ENCODE measurements around the gene BOLA3. TPM values are rescaled to one million over a fixed set of nuclear protein-coding genes. Genes with fewer than 3 reads are reported as not detected.
A peak's percentile ranks its signal among the peaks of the same experiment; 100 is the strongest.
"Not testable (repeated sequence)": the region's sequence is repeated elsewhere in the genome, so short reads cannot be mapped to it uniquely, and the experiment has no call there.

Gene BOLA3
- total RNA-seq, 2 experiments from 2014 or later: 46.5 to 55.4 TPM

DNA sequence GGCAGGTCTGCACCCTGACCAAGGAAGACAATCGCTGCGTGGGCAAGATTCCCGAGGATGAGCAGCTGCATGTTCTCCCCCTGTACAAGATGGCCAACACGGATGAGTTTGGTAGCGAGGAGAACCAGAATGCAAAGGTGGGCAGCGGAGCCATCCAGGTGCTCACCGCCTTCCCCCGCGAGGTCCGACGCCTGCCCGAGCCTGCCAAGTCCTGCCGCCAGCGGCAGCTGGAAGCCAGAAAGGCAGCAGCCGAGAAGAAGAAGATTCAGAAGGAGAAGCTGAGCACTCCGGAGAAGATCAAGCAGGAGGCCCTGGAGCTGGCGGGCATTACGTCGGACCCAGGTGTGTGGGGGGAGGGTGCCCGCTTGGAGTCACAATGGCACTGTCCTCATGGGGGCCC lies 48.4 kb downstream of the BOLA3 start:
- Mint-ChIP-seq H3K9me3 (no peaks in the 10 kb centered on the region), H3K4me3 (no peak overlapping the region), H3K4me1 (no peaks in the 10 kb centered on the region), H3K27me3 (no peaks in the 10 kb centered on the region), H3K27ac (no peak overlapping the region), H3K36me3 (ENCODE audit: low read depth) (peaks cover 20% of the 10 kb centered on the region)
- CTCF ChIA-PET: no interaction called here
- no peak for DNase-seq
- POLR2A ChIA-PET: no interaction called here

DNA sequence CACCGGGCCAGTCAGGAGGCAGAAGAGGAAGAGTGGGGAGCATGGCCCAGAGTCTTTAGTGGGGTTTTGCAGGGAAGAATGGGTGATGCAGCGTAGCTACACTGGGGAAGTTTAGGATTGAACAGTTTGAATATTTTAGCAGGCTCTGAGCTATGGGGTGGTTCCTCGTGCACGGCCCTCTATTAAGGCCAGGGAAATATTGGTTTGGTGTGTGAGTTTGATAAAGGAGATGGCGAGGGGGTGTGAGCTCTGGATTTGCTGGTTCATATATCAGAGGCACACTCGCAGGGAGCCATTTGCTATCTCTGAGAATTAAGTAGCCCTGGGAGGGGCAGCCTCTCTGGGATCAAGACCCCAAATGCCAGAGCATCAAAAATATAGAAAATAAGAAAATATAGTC lies 50.1 kb downstream of the BOLA3 start:
- Mint-ChIP-seq H3K36me3 (ENCODE audit: low read depth) (peaks cover 22% of the 10 kb centered on the region), H3K9me3 (no peaks in the 10 kb centered on the region), H3K4me1 (no peaks in the 10 kb centered on the region), H3K27ac (no peak overlapping the region), H3K27me3 (no peaks in the 10 kb centered on the region), H3K4me3 (no peak overlapping the region)
- DNase-seq: no peak
- ChIA-PET POLR2A (no interaction called here), CTCF (no interaction called here)

DNA sequence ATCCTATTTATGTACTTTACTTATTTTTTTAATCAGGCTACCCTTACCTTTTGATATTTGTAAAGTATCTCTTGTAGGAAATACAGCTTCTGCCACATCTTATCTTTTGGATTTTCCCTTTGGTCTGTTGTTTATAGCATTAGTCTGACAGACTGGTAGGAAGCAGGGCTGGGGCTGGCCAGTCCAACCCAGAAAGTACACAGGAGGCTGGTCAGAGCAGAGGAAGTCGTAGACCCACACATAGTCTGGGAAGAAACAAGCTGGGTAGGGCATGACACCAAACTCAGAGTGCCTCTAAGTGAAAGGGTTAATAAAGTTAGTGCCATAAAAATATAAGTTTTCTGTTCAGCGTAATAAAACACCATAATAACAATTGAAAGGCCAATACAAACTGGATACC lies 51.7 kb downstream of the BOLA3 start:
- Mint-ChIP-seq H3K36me3 (ENCODE audit: low read depth) (peaks cover 22% of the 10 kb centered on the region), H3K27ac (no peak overlapping the region), H3K27me3 (no peaks in the 10 kb centered on the region), H3K9me3 (no peaks in the 10 kb centered on the region), H3K4me3 (no peak overlapping the region), H3K4me1 (no peaks in the 10 kb centered on the region)
- ChIA-PET CTCF (no interaction called here), POLR2A (interaction anchor here (0.6 kb wide), 1 partner anchor 499 kb away, joined by 4 read pairs; no protein-coding TSS in a partner anchor)
- DNase-seq: no peak

DNA sequence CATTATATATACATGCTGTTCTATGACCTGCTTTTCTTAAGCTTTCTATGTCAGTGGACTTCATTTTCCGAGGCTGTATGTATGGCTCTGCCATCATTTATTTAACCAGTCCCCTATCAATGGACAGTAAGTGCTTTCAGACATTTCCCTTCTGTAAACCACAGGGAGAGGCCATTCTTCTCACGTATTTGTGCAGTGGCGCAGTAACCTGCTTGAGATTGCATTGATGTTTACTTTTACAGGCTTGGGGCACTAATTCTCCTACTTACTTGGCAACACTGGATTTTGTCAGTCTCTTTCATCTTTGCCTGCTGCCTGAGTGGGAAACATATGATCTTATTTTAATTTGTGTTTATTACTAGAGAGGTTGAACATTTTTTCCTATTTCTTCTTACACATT lies 52.1 kb downstream of the BOLA3 start:
- H3K27me3 Mint-ChIP-seq: no peaks in the 10 kb centered on the region
- ChIA-PET CTCF (no interaction called here), POLR2A (interaction anchor here (0.6 kb wide), 1 partner anchor 499 kb away, joined by 4 read pairs; no protein-coding TSS in a partner anchor)
- no peak overlapping the region for H3K4me3 Mint-ChIP-seq
- H3K36me3 Mint-ChIP-seq (ENCODE audit: low read depth): peaks cover 20% of the 10 kb centered on the region
- H3K27ac Mint-ChIP-seq: no peak overlapping the region
- no peaks in the 10 kb centered on the region for H3K9me3 Mint-ChIP-seq
- H3K4me1 Mint-ChIP-seq: no peaks in the 10 kb centered on the region
- no peak for DNase-seq

DNA sequence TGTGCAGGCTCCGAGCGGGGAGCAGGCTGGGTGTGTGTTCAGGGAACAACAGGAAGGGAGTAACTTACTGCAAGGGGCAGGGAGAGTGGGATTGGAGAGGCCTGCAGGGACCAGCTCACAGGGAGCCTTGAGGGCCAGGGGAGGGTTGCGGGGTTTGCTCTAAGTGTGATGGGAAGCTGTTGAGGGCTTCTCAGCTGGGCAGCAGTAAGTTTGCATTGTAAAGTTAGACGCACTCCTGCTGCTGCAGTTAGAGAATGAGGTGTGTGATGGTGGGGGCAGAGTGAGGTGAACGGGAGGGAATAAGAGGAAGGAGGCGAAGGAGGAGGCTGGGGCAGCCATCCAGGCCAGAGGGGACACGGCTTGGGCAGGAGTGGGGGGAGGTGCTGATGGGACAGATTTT lies 53.4 kb downstream of the BOLA3 start:
- CTCF ChIA-PET: no interaction called here

DNA sequence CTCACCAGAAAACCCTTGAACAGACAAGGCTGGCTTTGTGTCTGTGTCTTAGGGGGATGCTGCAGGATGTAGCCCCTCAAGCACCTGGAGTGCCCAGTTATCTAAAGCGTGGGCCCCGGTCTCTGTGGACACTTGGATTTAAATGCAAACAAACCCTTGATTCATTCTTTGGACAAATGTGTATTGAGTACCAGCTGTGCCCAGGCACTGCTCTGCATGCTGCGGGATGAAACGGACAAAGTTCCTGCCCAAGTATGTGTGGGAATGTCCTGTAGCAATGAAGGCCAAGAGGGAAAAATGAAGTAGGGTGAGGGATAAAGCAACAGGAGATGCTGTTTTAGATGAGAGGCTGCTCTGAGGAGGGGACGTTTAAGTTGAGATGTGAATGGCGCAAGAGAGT lies 53.9 kb downstream of the BOLA3 start:
- DNase-seq: no peak
- ChIA-PET POLR2A (no interaction called here), CTCF (no interaction called here)
- Mint-ChIP-seq H3K4me3 (no peak overlapping the region), H3K27me3 (no peaks in the 10 kb centered on the region), H3K36me3 (ENCODE audit: low read depth) (peaks cover 13% of the 10 kb centered on the region), H3K4me1 (no peaks in the 10 kb centered on the region), H3K27ac (no peak overlapping the region), H3K9me3 (no peaks in the 10 kb centered on the region)

More for the DNA sequence above, 53.4 kb downstream of the BOLA3 start:
- POLR2A ChIA-PET: no interaction called here
- no peaks in the 10 kb centered on the region for H3K4me1 Mint-ChIP-seq
- H3K36me3 Mint-ChIP-seq (ENCODE audit: low read depth): peaks cover 17% of the 10 kb centered on the region
- no peaks in the 10 kb centered on the region for H3K27me3 Mint-ChIP-seq
- no peak overlapping the region for H3K4me3 Mint-ChIP-seq
- H3K9me3 Mint-ChIP-seq: no peaks in the 10 kb centered on the region
- DNase-seq: no peak
- peak overlapping the region; percentile 9 for H3K27ac Mint-ChIP-seq

DNA sequence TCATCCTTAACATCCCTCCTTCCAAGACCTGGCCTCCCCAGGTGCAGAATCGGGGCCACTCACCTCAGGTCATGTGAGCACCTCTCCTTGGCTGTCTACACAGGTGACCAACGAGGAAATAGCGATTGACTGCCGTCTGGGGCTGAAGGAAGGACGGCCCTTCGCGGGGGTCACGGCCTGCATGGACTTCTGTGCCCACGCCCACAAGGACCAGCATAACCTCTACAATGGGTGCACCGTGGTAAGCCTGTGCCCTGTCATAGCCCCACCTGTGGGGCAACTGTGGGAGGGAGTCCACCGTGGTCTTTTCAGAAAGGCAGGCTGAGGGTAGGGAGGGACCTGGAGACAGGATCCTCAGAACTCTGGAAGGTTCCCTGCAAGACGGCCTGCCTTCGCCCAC lies 54.3 kb downstream of the BOLA3 start:
- Mint-ChIP-seq H3K4me1 (no peaks in the 10 kb centered on the region), H3K36me3 (ENCODE audit: low read depth) (peaks cover 10% of the 10 kb centered on the region), H3K27me3 (no peaks in the 10 kb centered on the region), H3K27ac (no peak overlapping the region), H3K9me3 (no peaks in the 10 kb centered on the region), H3K4me3 (no peak overlapping the region)
- no peak for DNase-seq
- POLR2A ChIA-PET: no interaction called here
- CTCF ChIA-PET: no interaction called here

DNA sequence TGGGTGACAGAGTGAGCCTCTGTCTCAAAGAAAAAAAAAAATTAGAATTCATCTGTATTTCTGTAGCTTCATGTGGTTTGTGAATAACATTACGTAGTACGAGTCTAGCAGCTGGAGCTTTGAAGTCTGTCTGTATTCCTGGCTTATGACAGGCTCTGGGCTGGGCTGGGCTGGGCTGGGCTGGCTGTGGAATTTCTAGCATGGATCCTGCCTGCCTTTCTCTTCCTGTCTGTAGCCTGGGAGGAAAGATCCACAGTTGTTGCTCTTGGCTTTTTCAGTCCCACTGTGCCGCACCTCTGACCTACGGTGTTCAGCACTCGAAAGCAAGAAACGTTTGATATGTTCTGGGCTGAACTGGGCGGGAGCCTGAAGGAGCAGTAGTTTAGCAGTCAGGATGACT lies 55.4 kb downstream of the BOLA3 start:
- POLR2A ChIA-PET: no interaction called here

DNA sequence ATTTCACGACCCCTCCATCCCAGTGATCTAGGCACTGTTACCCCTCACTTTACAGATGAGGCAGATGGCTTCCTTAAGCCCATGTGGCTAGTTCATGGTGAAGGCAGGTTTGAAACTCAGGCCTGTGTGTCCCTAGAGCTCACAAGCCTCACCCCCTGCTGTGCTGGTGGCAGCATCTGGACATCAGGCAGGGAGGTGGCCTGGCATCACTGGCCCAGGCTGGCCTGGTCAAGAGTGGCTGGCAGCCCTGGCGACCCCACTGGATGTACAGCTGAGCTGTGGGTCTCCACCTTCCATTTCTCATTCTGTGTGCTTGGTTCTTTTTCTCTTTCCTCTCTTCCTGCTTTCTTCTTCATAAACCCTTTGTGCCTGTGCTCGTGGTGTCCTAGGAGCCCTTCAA lies 56.3 kb downstream of the BOLA3 start:
- POLR2A ChIA-PET: no interaction called here
- CTCF ChIA-PET: no interaction called here
- peaks cover 10% of the 10 kb centered on the region for H3K36me3 Mint-ChIP-seq (ENCODE audit: low read depth)

More for the DNA sequence above, 55.4 kb downstream of the BOLA3 start:
- CTCF ChIA-PET: no interaction called here
- Mint-ChIP-seq H3K27me3 (no peaks in the 10 kb centered on the region), H3K27ac (no peak overlapping the region), H3K4me1 (no peaks in the 10 kb centered on the region), H3K36me3 (ENCODE audit: low read depth) (peaks cover 10% of the 10 kb centered on the region), H3K4me3 (no peak overlapping the region), H3K9me3 (no peaks in the 10 kb centered on the region)
- no peak for DNase-seq

DNA sequence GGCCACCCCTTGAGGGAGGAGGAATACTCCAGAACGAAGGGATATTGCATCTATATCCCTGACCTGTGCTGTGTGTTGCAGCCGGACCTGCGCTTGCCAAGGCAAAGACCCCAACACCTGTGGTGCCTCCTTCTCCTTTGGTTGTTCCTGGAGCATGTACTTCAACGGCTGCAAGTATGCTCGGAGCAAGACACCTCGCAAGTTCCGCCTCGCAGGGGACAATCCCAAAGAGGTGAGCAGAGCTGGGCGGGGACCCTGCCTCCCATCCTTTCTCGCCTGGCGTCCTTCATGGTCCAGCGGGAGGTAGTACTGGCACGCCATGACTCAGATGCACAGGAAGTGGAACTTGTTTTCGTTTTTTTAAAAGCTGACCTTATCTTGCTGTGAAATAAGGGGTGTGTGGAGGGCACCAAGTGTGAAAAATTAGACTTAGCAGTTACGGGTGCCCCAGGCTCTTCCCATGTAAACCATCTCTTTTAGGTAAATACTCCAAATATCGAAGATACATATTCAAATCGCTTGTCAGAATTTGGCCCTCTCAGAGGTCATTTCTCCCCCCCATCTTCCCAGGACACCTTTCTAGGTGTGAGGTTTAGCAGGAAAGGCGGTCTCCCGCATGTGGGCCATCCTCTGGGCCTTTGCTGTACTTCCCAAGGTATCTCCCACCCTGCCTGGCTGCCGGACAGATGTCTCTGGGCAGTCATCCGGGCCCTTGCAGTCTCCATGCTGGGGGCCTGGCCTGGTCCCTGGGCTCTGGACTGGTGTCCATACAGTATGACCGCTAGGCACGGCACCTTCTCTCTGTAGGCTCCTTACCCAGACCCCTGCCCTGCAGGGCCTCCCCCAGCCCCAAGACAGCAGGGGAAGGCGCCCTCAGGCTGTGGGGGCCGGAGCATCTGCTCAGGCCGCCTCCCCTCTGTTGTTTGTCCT lies 57.6 kb downstream of the BOLA3 start:
- ChIA-PET POLR2A (no interaction called here), CTCF (no interaction called here)
- Mint-ChIP-seq H3K9me3 (no peaks in the 10 kb centered on the region), H3K36me3 (ENCODE audit: low read depth) (peaks cover 13% of the 10 kb centered on the region), H3K4me3 (no peak overlapping the region), H3K27ac (no peak overlapping the region), H3K4me1 (no peaks in the 10 kb centered on the region), H3K27me3 (no peaks in the 10 kb centered on the region)
- DNase-seq: no peak

More for the DNA sequence above, 56.3 kb downstream of the BOLA3 start:
- no peaks in the 10 kb centered on the region for H3K9me3 Mint-ChIP-seq
- no peak overlapping the region for H3K27ac Mint-ChIP-seq
- no peaks in the 10 kb centered on the region for H3K4me1 Mint-ChIP-seq
- no peaks in the 10 kb centered on the region for H3K27me3 Mint-ChIP-seq
- H3K4me3 Mint-ChIP-seq: no peak overlapping the region
- DNase-seq: no peak

DNA sequence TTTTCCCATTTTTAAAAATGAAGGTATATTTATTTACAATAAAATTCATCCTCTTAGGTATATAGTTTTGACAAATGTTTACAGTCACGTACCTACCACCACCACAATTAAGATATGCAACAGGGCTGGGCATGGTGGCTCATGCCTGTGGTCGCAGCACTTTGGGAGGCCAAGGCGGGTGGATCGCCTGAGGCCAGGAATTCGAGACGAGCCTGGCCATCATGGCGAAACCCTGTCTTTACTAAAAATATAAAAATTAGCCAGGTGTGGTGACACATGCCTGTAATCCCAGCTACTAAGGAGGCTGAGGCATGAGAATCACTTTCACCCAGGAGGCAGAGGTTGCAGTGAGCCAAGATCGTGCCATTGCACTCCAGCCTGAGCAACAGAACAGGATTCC lies 59.0 kb downstream of the BOLA3 start:
- DNase-seq; H3K9me3 Mint-ChIP-seq; H3K36me3 Mint-ChIP-seq (ENCODE audit: low read depth); H3K4me1 Mint-ChIP-seq; H3K4me3 Mint-ChIP-seq; POLR2A ChIA-PET; H3K27ac Mint-ChIP-seq; H3K27me3 Mint-ChIP-seq; CTCF ChIA-PET: not testable (repeated sequence)

DNA sequence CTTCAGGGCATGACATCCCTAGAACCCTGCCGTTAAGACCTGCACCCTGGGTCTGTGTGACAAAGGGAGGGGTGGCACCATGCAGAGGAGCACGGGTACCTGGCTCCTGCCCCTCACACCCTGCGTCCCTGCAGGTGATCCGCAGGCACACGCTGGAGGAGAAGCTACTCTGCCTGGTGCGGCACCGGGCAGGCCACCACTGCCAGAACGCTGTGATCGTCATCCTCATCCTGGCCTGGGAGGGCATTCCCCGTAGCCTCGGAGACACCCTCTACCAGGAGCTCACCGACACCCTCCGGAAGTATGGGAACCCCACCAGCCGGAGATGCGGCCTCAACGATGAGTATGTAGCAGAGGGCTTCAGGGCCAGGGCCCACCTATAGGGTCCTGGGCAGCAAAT lies 60.0 kb downstream of the BOLA3 start:
- Mint-ChIP-seq H3K27me3 (no peaks in the 10 kb centered on the region), H3K4me3 (no peak overlapping the region), H3K27ac (no peak overlapping the region), H3K4me1 (no peaks in the 10 kb centered on the region), H3K36me3 (ENCODE audit: low read depth) (peaks cover 11% of the 10 kb centered on the region), H3K9me3 (no peaks in the 10 kb centered on the region)
- DNase-seq: no peak
- ChIA-PET CTCF (interaction anchor here (1.6 kb wide), 1 partner anchor 9 kb away, joined by 3 read pairs; no protein-coding TSS in a partner anchor), POLR2A (no interaction called here)

DNA sequence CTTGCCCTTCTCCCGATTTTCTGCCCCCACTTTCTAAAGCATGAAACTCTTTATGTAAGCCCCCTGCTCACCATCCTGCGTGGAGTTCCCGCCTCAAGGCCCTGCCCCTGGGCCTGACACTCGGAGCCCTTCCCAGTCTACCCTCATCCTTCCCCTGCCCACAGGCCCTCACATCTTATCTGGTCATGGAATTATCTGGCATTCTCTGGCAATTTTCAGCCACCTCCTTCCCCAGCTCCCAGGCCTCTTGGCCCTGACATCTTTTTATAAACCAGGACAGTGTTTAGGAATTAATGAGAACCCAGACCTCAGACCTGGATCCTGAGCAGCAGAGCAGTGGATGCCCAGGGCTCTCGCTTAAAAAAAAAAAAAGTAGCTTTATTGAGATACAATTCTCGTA lies 61.7 kb downstream of the BOLA3 start:
- H3K9me3 Mint-ChIP-seq: no peaks in the 10 kb centered on the region
- peaks cover 15% of the 10 kb centered on the region for H3K36me3 Mint-ChIP-seq (ENCODE audit: low read depth)
- no peak overlapping the region for H3K4me3 Mint-ChIP-seq
- POLR2A ChIA-PET: no interaction called here
- CTCF ChIA-PET: interaction anchor here (1.0 kb wide), 1 partner anchor 11 kb away, joined by 4 read pairs; no protein-coding TSS in a partner anchor
- DNase-seq: no peak
- H3K27ac Mint-ChIP-seq: no peak overlapping the region
- no peaks in the 10 kb centered on the region for H3K27me3 Mint-ChIP-seq
- no peaks in the 10 kb centered on the region for H3K4me1 Mint-ChIP-seq
